Fibroblast of villous mesenchyme (primary cell): ENCODE results near the gene GNAT1. TPM values are rescaled to one million over a fixed set of nuclear protein-coding genes. Genes with fewer than 3 reads are reported as not detected.
"Not testable (repeated sequence)": the region's sequence is repeated elsewhere in the genome, so short reads cannot be mapped to it uniquely, and the experiment has no call there.

ENCODE experiments used
- DNase-seq: peaks from one replicate; pipeline ENCODE4 v3.0.0-alpha.2; 2010; ENCODE audit warnings: low read depth
- H3K4me3 ChIP-seq: 2 replicates; pipeline ENCODE4 v1.5.1; 2011; ENCODE audit warnings: low read depth, mild to moderate bottlenecking, low read length
- total RNA-seq: library from RNA; depleted of rRNA; stranded (reverse); fragments of >200 nt; gene quantifications from 2 replicates; pipeline ENCODE4 v1.2.3, GENCODE V29; 2012
- TF ChIP-seq, protein P1 (sequence below): IDR thresholded peaks from 2 replicates; pipeline ENCODE4 v1.5.1; 2012; ENCODE audit warnings: low read depth, mild to moderate bottlenecking, low read length; ENCODE audit not compliant: insufficient read depth

The GNAT1 gene
- total RNA-seq, 1 donor: not detected

DNA sequence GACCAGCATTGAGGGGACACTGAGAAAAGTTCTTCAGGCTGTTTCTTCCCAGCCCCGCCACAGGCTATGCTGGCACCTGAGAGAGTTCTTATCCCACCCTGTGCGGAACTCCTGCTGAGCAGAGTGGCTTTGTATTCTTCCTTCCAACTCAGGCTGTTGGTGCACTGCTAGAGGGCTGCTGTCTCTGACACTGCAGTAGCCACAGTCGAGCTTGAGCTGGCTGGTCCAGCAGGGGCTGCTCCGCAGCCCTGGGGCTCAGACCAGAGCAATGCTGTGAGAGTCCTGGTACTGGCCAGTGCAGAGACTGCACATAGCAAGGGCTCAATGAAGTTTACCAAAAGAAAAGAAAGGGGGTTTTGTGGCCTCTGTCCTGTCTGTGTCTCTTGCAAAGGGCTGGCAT, 48.2 kb downstream of the GNAT1 start:
- no peak overlapping the region for H3K4me3 ChIP-seq
- TF ChIP-seq, protein P1, sequence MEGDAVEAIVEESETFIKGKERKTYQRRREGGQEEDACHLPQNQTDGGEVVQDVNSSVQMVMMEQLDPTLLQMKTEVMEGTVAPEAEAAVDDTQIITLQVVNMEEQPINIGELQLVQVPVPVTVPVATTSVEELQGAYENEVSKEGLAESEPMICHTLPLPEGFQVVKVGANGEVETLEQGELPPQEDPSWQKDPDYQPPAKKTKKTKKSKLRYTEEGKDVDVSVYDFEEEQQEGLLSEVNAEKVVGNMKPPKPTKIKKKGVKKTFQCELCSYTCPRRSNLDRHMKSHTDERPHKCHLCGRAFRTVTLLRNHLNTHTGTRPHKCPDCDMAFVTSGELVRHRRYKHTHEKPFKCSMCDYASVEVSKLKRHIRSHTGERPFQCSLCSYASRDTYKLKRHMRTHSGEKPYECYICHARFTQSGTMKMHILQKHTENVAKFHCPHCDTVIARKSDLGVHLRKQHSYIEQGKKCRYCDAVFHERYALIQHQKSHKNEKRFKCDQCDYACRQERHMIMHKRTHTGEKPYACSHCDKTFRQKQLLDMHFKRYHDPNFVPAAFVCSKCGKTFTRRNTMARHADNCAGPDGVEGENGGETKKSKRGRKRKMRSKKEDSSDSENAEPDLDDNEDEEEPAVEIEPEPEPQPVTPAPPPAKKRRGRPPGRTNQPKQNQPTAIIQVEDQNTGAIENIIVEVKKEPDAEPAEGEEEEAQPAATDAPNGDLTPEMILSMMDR: no peak
- DNase-seq: no peak

DNA sequence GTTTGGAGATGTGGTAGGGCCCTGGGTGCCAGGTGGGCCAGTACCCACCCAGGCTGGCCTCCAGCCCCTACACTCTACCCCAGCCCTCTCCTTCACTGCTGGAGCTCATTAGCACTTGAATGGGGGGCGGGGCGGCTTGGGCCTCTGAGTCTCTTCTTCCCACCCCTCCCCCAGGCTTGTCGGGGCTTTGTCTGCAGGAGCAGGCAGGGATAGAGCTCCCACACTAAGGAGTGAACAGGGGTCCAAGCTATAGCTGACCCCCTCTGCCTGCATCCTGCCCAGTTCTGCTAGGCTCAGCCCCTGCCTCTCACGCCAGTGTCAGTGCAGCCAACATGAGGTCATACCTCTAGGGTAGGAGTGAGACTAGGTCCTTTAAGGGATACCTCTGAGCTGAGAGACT, 49.8 kb downstream of the GNAT1 start:
- TF ChIP-seq, protein P1: no peak
- no peak overlapping the region for H3K4me3 ChIP-seq
- DNase-seq: no peak

DNA sequence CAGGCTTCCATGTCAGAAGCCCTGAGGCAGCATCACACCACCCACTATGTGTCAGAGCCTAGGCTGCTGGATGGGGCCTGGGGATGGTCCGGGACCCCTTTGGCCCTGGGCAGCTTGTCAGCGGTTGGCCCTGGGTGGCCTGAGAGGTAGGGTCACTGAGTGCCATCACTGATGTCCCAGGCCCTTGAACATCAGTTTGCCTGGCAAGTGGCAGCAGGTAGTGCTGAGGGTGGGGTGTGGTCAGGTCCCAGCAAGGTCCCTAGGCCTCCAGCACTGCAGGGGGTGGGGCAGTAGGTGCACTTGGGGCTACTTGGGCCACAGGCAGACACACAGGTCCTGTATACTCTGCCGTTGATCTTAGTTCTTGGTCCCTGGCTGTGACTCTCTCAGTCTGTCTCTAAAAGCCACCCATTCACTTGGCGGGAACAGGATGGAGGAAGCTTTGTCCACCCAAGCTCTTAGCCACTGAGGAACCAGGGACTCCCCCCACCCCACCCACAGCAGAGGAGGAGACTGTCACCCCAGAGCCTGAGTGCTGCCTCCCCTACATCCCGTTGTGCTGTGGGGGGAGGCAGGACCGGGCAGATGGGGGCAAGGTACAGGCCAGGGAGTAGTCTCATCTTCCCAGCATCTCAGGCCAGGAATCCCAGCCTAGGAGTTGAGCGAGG, 50.4 kb downstream of the GNAT1 start:
- DNase-seq: no peak
- no peak overlapping the region for H3K4me3 ChIP-seq
- TF ChIP-seq, protein P1: no peak

DNA sequence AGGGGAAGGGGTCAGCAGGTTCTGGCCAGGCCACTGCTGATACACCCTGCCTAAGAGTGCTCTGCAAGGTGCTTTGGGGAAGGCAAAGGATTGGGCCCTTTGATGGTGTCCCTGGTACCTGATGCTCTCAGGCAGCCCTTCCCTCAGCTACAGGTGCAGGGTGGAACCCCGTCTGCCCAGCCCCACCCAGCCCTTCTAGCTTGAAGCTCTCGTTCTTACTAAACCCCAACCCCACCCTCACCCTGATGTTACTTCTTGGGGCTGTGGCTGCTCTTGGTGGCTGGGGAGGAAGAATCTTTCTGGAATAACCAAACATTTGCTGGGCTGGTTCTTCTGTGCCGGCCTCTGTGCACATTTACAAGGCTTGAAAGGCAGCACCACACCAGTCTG, 51.0 kb downstream of the GNAT1 start:
- no peak for DNase-seq
- H3K4me3 ChIP-seq: no peak overlapping the region
- TF ChIP-seq, protein P1: no peak

DNA sequence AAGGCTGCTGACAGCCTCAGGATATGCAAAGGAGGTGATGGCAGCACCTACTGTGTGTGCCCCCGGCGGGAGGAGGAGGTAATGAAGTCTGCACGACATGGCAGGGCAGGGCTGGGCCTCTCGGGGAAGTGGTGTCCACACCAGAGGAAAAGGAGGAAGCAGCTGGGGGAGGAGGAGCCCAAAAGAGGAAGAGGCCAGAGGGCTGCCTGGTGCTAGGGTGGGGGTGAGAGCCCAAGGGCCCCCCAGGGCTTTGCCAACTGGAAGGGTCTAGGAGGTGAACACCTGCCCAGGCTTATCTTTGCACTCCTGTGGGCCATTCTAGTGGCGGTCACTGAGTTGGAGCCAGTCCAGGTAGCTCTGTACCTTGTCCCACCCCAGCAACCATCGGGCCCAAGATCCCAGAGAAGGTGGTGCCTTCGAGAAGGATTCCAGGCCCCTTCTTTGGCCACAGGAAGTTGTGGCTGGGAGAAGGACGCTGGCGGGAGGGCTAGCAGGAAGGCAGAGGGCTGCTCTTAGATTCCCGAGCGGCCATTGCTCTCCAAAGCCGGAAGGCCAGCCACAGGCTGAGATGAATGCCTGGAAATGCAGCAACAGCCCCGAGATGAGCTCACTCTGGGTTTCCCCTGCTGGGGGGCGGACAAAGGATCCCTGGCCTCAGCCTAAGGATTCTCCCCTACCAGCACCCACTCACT, 51.6 kb downstream of the GNAT1 start:
- H3K4me3 ChIP-seq: no peak overlapping the region

DNA sequence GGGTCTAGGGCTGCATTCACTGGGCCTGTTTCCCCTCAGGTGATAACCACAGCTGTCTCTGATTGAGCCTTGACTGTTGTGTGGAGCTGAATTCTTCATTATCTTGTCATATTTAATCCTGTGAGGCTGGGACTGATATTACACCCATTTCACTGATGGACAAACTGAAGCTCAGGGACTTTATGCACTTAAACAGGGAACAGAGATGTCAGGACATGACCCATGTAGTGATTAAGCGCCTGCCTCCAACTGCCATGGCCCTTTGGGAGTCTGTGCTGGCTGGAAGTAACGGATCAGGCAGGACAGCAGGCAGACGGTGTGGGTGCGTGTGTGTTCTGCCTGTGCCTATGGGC, 52.1 kb downstream of the GNAT1 start:
- DNase-seq: no peak
- TF ChIP-seq, protein P1: no peak
- no peak overlapping the region for H3K4me3 ChIP-seq

More for the DNA sequence above, 51.6 kb downstream of the GNAT1 start:
- DNase-seq: peak; percentile 55
- TF ChIP-seq, protein P1: no peak

DNA sequence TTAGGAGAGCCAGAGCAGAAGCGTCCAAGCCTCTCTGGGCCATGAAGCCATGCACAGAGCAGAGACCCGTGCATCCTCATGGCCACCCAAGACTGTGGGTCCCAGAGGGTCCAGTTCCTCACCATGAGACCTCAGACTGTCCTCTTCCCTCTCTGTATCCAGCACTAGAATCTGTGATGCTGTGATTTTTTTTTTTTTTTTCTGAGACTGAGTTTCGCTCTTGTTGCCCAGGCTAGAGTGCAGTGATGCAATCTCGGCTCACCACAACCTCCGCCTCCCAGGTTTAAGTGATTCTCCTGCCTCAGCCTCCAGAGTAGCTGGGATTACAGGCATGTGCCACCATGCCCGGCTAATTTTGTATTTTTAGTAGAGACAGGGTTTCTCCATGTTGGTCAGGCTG, 53.4 kb downstream of the GNAT1 start:
- not testable (repeated sequence) for H3K4me3 ChIP-seq, DNase-seq
